SU-DHL-6 (cell line): ENCODE measurements around the gene RASSF3.

Experiments
- H2AFZ ChIP-seq: fragments of 200-600 bp; sonication (generic); 2 replicates; pipeline ENCODE4 v1.6.1; 2014; ENCODE audit warnings: low read depth, mild to moderate bottlenecking, moderate library complexity, mixed read lengths, antibody characterized with exemption, low read length; ENCODE audit not compliant: severe bottlenecking
- H3F3A ChIP-seq: fragments of 200-600 bp; shearing (Covaris generic); 2 replicates; pipeline ENCODE4 v1.6.0; 2016; ENCODE audit warnings: antibody characterized with exemption, mild to moderate bottlenecking; ENCODE audit not compliant: insufficient read depth
- H3K27ac ChIP-seq: fragments of 200-600 bp; sonication (generic); 2 replicates; pipeline ENCODE4 v1.5.1; 2016; ENCODE audit warnings: low read depth, mild to moderate bottlenecking, low read length, moderate library complexity, mixed read lengths
- H3K27me3 ChIP-seq: fragments of 200-600 bp; sonication (generic), shearing (Covaris generic); 2 replicates; pipeline ENCODE4 v1.6.0; 2014; ENCODE audit warnings: mild to moderate bottlenecking, low read length
- H3K36me3 ChIP-seq: fragments of 200-600 bp; sonication (generic); 2 replicates; pipeline ENCODE4 v1.6.1; 2014; ENCODE audit warnings: mild to moderate bottlenecking, low read length, mixed read lengths
- H3K4me2 ChIP-seq: fragments of 300-600, 200-600 bp; shearing (Covaris generic), sonication (generic); 2 replicates; pipeline ENCODE4 v1.6.0; 2014; ENCODE audit warnings: low read length, low read depth, mild to moderate bottlenecking; ENCODE audit not compliant: poor library complexity, severe bottlenecking
- H3K4me3 ChIP-seq: fragments of 200-600 bp; sonication (generic); 2 replicates; pipeline ENCODE4 v1.5.1; 2014; ENCODE audit warnings: antibody characterized with exemption, low read length, mild to moderate bottlenecking, mixed read lengths; ENCODE audit not compliant: insufficient read depth, poor library complexity, severe bottlenecking
- H3K79me2 ChIP-seq: fragments of 200-600 bp; sonication (generic); 2 replicates; pipeline ENCODE4 v1.6.1; 2014; ENCODE audit warnings: mild to moderate bottlenecking, low read length, moderate library complexity; ENCODE audit not compliant: insufficient read depth
- H3K9ac ChIP-seq: fragments of 200-600 bp; sonication (generic); 2 replicates; pipeline ENCODE4 v1.7.0; 2014; ENCODE audit warnings: mild to moderate bottlenecking, low read length
- H3K9me2 ChIP-seq: fragments of 200-600 bp; sonication (generic); replicated peaks from 2 replicates; pipeline ENCODE4 v1.6.1; 2014; ENCODE audit warnings: low read length; ENCODE audit not compliant: insufficient read depth
- H3K9me3 ChIP-seq: fragments of 200-600 bp; sonication (generic); 2 replicates; pipeline ENCODE4 v1.6.1; 2014; ENCODE audit warnings: low read length, mixed read lengths; ENCODE audit not compliant: insufficient read depth
- H4K20me1 ChIP-seq: fragments of 200-600 bp; sonication (generic); 2 replicates; pipeline ENCODE4 v1.6.1; 2014; ENCODE audit warnings: low read depth, mild to moderate bottlenecking, antibody characterized with exemption, low read length, moderate library complexity, mixed read lengths
- CTCF ChIP-seq: fragments of 200-600 bp; sonication (generic); IDR thresholded peaks from one replicate; pipeline ENCODE4 v1.5.1; 2017; ENCODE audit warnings: antibody characterized with exemption, mild to moderate bottlenecking, low read length, moderate library complexity; ENCODE audit not compliant: insufficient read depth, poor library complexity, severe bottlenecking
- EZH2phosphoT487 ChIP-seq: fragments of 200-600 bp; sonication (generic), shearing (Covaris generic); conservative IDR thresholded peaks from 2 replicates; pipeline ENCODE4 v1.6.1; 2018; ENCODE audit warnings: mild to moderate bottlenecking, antibody characterized with exemption, low read length, moderate library complexity, mixed read lengths

RASSF3 gene

GRCh38 chr12:64663015-64663414 lies 52.7 kb downstream of the RASSF3 start:
- TF ChIP-seq EZH2phosphoT487 (no peak), CTCF (no peak)
- Histone ChIP-seq H3K9ac (no peak overlapping the region), H2AFZ (no peak overlapping the region), H4K20me1 (peaks cover 3% of the 10 kb centered on the region; the same call in 1 of the 2 replicates), H3K36me3 (no peaks in the 10 kb centered on the region), H3F3A (no peaks in the 10 kb centered on the region), H3K79me2 (peaks cover 50% of the 10 kb centered on the region), H3K9me2 (no peaks in the 10 kb centered on the region), H3K27ac (no peak overlapping the region), H3K4me3 (no peak overlapping the region), H3K4me2 (no peak overlapping the region), H3K9me3 (no peaks in the 10 kb centered on the region), H3K27me3 (no peaks in the 10 kb centered on the region)

GRCh38 chr12:64665514-64665913 lies 55.2 kb downstream of the RASSF3 start:
- Histone ChIP-seq H3K79me2 (peaks cover 50% of the 10 kb centered on the region), H3K9me2 (no peaks in the 10 kb centered on the region), H3K27me3 (no peaks in the 10 kb centered on the region), H3K27ac (no peak overlapping the region), H3K9me3 (no peaks in the 10 kb centered on the region), H2AFZ (no peak overlapping the region), H3K36me3 (no peaks in the 10 kb centered on the region), H3K9ac (no peak overlapping the region), H3F3A (no peaks in the 10 kb centered on the region), H4K20me1 (no peaks in the 10 kb centered on the region; the same call in 1 of the 2 replicates), H3K4me3 (no peak overlapping the region), H3K4me2 (peak overlapping the region; percentile 24)
- TF ChIP-seq CTCF (no peak), EZH2phosphoT487 (no peak)

- Histone ChIP-seq H3K79me2 (peaks cover 48% of the 10 kb centered on the region), H3F3A (no peaks in the 10 kb centered on the region), H3K9me2 (no peaks in the 10 kb centered on the region), H3K36me3 (no peaks in the 10 kb centered on the region), H2AFZ (no peak overlapping the region), H4K20me1 (no peaks in the 10 kb centered on the region; the same call in 1 of the 2 replicates), H3K9me3 (no peaks in the 10 kb centered on the region), H3K27me3 (no peaks in the 10 kb centered on the region), H3K4me3 (no peak overlapping the region), H3K27ac (no peak overlapping the region), H3K9ac (no peak overlapping the region), H3K4me2 (peak overlapping the region; percentile 24)
- no peak for TF ChIP-seq EZH2phosphoT487
- TF ChIP-seq CTCF = no peak
These were observed 56.0 kb downstream of the RASSF3 start for GRCh38 chr12:64666054-64666914.
